Activated T-cell treated with anti-CD3 and anti-CD28 coated beads for 1 hour (primary cell): ENCODE results near the gene LPO.

Experiments
- DNase-seq: peaks from one replicate; pipeline ENCODE4 v3.0.0-alpha.2; 2020; ENCODE audit warnings: low read depth

Gene LPO

DNA sequence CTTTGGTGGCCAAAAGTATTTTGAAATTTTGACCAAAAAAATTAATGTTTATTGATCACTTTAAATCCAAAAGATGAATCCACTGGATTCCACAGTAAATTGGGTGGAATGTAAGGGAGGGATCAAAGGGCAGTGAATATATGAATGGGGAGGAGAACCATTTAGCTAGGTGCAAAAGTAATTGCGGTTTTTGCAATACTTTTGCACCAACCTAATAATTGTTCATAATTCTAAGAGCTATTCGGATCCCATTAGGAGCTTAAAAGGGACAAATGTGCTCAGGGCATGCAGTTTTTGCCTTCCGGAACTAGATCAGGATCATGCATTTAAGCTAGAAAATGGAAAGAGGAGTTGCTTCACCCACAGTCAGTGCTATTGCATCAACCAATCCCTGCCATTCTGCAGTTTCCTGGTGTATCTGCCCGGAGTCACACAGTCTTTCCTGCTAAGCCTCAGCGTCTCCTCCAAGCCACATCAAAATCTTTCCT, at the start of gene LPO:
Gene LPO (plus strand): TSS at position 438 of the 488 bp plus-strand sequence. CDS start 4,396 bp downstream, outside the sequence.
- no peak for DNase-seq

DNA sequence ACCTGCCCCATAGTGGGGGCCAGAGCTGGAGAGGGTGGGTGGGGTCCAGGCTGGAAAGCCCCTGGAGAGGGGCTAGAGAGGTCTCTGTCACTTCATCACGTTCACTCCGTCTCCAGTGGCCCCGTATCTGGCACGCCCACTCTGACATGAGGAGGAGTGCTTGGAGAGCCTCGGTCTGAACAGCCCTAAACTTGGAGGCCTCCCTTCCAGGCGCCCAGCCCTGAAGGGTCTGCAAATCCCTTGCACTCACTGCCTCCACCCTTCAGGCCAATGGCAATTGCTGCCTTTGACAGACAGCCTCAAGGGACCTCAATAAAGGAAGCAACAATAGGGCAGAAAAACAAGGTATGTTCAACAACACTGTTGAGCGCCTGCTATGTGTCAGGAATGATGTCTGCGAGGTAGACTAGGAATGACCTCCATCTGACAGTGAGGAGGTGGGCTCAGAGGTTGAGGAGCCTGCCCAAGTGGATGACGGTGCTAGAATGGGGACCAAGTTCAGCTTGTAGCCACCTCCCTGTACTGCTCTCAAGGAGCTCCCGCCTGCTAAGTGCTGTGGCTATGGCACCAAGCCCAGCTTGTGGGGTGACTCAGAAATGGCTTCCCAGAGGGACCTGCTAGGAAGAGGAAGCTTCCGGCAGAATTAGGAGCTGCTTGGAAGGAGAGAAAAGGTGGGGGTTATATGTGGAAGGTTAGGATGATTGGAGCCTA, 48.8 kb upstream of the LPO start:
- no peak for DNase-seq

- DNase-seq = no peak
Measured at GRCh38 chr17:58191241-58191896, 47.0 kb upstream of the LPO start.

DNA sequence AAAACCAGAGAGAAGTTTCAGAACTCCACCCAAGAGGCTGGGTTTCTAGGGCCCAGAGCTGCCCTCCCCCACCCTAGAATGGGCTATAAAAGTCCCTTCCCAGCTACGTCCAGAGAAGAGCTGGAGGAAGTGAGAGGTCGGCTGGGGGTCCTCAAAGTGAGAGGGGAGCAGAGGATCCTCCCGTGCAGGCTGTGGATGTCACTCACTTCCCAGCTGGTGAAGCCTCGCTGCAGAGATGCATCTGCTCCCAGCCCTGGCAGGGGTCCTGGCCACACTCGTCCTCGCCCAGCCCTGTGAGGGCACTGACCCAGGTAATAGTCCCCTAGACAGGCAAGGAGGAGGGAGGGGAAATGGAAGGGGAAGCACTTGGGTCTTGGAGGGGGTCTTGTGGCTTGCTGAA, 45.8 kb upstream of the LPO start, which contains the start of gene EPX:
Gene EPX (plus strand): TSS at position 115 of the 400 bp plus-strand sequence. CDS start 121 bp downstream, at position 236.
- DNase-seq = no peak

DNA sequence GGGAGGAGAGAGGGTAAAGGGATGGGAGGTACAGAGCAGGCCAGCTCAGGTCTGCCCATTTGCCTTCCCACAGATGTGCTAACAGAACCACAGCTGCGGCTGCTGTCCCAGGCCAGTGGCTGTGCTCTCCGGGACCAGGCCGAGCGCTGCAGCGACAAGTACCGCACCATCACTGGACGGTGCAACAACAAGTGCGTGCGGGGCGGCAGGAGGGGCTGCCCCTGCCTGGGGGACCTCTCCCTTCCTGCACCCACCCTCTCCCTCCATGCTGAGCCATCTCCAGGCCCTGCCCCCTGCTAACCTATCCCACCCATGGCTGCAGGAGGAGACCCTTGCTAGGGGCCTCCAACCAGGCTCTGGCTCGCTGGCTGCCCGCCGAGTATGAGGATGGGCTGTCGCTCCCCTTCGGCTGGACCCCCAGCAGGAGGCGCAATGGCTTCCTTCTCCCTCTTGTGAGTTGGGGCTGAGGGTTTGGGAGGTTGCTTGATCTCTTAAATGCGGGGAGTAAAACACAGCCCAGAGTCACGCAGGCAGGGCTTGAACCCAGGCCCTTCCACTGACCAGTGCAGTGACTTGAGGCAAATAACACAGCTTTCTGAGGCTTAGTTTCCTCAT, 44.6 kb upstream of the LPO start:
- no peak for DNase-seq

- DNase-seq = no peak
Measured at GRCh38 chr17:58195518-58196123, 42.8 kb upstream of the LPO start.

GRCh38 chr17:58196610-58197009, 41.8 kb upstream of the LPO start:
- no peak for DNase-seq

- DNase-seq = peak; percentile 43
Measured at GRCh38 chr17:58200024-58200633, 38.3 kb upstream of the LPO start.

DNA sequence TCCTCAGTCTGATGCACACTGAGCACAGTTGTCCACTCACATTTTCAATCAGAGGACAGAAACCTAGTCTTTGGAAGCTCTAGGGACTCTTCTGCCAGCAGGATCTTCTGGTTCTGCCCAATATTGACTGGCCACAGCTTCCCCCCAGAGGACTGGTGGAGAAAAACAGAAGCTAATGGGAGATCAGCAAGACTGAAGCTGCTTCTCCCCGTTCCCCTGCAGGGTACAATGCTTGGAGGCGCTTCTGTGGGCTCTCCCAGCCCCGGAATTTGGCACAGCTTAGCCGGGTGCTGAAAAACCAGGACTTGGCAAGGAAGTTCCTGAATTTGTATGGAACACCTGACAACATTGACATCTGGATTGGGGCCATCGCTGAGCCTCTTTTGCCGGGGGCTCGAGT, 35.5 kb upstream of the LPO start:
- no peak for DNase-seq

- DNase-seq = no peak
Measured at GRCh38 chr17:58204796-58205195, 33.6 kb upstream of the LPO start.

DNA sequence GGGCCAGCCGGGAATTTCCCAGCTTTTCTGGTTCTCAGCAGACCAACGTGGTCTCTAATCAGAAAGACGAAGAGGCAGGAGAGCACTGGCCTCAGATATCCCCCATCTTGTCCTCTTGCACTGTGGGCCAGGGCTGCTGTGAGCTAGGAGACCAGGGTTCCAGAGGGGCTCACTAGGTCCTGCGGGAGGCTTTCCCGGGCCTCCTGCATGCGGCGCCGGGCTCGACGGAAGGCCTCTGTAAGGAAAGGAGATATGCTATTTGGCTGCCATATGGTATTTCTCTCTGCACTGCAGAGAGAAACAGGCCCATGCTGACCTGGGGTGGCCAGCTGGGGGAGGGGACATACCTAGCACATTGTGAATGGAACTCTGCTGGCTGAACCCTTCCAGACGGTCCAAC, 32.4 kb upstream of the LPO start:
- no peak for DNase-seq

GRCh38 chr17:58207451-58207850, 30.9 kb upstream of the LPO start:
- DNase-seq = no peak

GRCh38 chr17:58208344-58208743, 30.0 kb upstream of the LPO start:
- DNase-seq = no peak

GRCh38 chr17:58210922-58211321, 27.5 kb upstream of the LPO start:
- no peak for DNase-seq

DNA sequence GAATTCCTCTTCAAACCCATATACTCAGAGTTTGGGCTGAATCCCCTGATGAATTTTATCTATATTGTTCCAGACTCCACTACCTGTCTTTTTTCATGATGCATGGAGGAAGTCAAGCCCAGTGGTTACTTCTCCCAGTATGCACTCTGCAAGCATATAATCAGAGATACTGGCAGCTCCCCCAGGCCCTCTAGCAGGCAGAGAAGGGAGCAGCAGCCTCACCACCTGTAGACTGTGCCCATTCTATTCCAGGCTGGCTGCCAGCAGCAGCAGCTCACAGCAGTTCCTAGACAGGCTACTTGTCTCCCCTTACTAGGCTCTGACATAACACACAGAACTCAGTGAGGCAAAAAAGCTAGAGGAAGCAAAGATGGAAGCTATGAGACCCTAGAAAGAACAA, 22.7 kb upstream of the LPO start:
- DNase-seq = no peak

DNA sequence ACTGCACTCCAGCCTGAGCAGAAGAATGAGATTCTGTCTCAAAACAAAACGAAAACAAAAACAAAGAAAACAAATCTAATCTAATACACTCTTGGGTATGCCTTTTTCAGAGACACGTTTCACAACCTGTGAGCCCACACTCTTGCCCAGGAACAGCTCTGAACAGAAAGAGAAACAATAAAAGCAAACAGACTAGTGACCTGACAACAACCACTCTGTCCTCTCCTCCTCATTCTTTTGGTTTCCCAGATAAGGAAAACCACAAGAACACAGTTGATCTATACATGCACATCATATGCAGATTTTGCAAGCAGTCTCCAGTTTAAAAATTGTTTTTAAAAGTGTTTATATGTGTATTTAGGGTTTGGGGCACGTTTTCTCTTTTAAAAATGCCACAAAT, 20.6 kb upstream of the LPO start:
- no peak for DNase-seq

DNA sequence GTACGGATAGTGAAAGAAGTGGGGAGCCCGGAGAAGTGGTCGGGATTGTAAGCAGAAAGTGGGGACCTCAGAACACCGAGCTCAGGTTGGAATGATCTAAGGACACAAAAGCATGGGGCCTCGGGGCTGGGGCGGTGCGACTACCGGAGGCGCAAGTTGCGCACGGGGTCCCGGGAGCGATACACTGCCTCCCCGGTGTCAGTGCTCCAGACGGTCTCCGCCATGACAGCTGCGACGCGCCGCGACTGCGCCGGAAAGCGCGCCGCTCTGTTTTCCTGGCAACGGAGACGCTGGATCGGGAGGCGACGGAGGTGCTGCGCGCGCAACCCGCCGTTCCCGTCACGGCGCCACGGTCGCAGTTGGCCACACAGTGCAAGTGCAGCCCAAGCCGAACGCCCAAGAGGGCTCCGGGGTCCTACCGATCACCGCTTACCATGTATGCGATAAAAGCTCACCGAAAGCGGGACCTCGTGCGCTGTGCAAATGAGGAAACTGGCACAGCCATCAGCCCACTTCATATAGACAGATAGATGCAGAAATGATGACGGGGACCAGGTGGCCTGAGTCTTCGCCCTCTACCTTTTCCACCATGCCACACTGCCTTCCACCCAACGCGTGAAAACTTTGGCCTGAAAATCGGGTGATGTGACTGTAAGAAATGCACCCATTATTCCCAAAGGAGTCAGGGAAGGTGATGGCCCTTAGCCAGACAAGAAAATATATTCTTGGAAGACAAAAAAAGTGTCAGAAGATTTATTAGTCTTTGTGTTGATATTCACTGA, 19.2 kb upstream of the LPO start, which contains the start of gene MKS1:
Gene MKS1 (minus strand): TSS at position 249 of the 782 bp plus-strand sequence. CDS start 25 bp downstream, at position 224.
- peak; percentile 92 for DNase-seq

DNA sequence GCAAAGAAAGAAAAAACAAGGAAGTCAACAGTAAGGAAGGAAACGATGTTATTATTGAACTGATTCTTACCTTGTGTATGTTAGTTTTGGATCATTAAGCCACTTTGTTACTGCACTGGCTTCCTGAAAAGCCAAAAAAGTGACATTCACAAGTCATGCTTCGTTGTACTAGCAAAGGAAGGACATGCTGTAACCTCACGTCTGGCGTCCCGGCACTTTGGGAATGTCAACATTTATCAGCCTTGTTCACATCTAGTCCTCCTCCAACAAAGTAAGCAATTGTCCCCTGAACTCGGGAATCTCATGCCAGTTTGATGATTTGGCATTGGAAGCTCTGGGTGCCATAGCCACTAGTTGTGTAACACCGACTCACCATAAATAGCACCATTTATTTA, 18.6 kb upstream of the LPO start:
- no peak for DNase-seq

GRCh38 chr17:58224315-58224714, 14.1 kb upstream of the LPO start:
- no peak for DNase-seq

DNA sequence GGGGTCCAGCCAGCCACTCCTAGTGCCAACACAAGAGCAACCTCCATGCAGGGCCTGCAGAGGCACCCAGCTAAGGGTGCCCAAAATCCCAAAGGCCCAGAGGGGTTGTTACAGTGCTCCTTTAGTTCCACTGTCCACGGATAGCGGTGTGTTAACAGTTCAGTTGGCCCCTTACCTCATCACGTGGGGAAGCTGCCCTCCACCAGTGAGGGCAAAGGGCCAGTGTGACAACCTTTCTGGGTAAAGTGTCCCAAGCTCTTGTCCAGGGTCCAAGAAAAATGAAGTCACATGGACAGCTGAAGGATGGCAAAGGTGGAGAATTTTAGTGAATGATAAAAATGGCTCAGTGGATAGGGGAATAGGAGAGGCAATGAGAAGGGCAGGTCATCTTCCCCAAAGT, 10.7 kb upstream of the LPO start:
- no peak for DNase-seq

DNA sequence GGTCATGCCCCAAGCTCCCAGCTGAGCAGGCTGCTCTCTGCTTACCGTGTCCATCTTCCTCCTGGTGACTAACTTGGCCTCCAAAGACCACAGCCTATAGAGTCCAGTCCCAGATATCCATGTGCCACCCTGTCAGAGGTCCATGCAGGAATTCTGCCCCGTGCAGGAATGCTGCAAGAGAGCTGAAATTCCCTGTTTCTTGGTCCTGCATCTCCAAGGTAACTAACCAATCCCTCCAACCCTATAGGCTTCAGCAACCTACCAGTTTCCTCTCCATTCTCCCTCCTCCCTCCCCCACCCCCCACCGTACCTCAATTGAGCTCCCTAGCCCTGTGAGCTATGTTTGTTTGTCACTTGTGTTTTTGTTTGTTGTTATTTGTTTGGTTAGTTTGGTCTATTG, 9.7 kb upstream of the LPO start:
- DNase-seq = no peak
